ENCODE measurements around the gene PRSS12. TPM values are rescaled to one million over a fixed set of nuclear protein-coding genes. Genes with fewer than 3 reads are reported as not detected.
"Not testable (repeated sequence)": the region's sequence is repeated elsewhere in the genome, so short reads cannot be mapped to it uniquely, and the experiment has no call there.

PRSS12 gene
- total RNA-seq, 1 donor from 2014 or later = not detected

DNA sequence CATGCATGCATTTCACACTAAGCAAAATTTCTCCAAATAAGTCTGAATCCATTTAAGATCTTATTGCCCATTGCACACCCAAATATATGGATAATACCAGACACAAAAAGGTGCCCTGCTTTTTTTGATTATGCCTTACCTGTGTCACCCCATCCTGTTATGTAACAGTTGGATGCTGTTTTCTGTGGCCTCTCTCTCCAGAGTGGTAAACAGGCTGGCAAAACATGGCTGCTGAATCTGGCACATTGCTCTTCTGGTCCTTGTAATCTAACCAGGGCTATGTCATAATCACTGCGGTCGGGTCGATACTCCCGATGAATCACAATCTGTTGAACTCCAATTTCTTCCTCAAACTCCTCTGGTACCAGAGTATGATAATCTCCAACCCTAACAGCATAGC is 70.1 kb downstream of the PRSS12 start:
- intact Hi-C loops (cut with DNase I) = loop anchor here (10.0 kb wide), 1 partner anchor 402 kb away; the partner anchor contains the start of gene METTL14
- DNase-seq (ENCODE audit: missing footprints) = no peak
- no peak for ATAC-seq

GRCh38 chr4:118281611-118282442 is 71.0 kb downstream of the PRSS12 start:
- ATAC-seq (no peak), DNase-seq (ENCODE audit: missing footprints) (no peak)
- intact Hi-C loops (cut with DNase I) = loop anchor here (2.0 to 10.0 kb wide), 2 partner anchors 71 to 403 kb away; partner anchors contain the start of genes METTL14 and PRSS12

DNA sequence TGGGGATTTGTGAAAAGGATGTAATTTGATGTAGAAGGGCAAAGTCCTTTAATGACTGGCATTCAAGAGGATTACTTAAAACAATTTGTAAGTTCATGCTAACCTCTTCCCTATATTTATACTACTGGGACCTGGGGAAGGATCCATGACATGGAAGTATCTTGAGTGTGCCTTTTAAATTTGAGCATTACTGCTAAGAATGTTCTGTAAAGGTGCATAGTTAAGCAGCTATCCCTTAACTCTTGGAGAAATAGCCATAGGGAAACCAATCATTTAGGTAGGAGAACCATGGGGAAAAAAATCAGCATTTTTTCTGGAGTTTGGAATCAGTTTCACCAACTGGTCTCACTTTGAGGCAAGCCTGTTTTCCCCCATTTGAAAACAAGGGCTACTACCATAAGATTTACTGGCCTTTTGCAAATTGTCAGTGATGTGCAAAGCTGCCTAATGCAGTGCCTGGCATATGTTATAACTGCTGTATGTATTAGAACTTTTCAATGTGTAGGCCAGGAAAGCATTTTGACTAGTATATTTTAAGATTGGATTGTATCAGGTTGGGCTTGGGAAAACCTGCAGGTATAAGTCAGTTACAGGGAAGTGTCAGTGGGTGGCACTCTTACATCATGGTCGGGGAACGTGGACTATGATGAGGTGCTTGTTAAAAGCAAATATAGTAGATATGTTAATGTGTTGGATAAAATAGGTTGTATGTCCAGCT is 72.1 kb downstream of the PRSS12 start:
- ATAC-seq = peak; percentile 38
- intact Hi-C loops (cut with DNase I) = loop anchor here (2.0 to 10.0 kb wide), 2 partner anchors 72 to 404 kb away; partner anchors contain the start of genes METTL14 and PRSS12

GRCh38 chr4:118279920-118280432 is 72.8 kb downstream of the PRSS12 start:
- intact Hi-C loops (cut with DNase I) = loop anchor here (2.0 to 10.0 kb wide), 2 partner anchors 73 to 405 kb away; partner anchors contain the start of genes METTL14 and PRSS12
- DNase-seq (ENCODE audit: missing footprints) (no peak), ATAC-seq (no peak)

More for the DNA sequence above, 72.1 kb downstream of the PRSS12 start:
- no peak for DNase-seq (ENCODE audit: missing footprints)

DNA sequence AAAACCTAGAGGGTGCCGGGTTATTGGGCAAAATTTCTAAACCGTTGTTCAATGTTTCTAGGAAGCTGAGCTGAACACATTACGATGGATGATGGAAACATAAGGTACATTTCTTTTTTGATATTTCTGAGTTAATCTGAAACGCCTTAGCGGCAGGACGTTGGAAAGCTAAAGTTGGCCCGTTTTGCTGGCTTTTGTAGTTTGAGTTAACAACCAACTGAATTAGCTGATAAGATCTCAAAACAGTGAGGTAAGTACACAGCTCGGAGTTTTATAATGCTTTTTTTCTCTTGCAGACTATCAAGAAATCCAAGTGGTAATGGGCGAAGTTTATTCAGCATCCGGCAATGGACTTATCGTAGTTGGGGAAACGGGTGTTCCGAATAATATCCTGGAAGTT is 73.5 kb downstream of the PRSS12 start:
- intact Hi-C loops (cut with DNase I) = no loop called here
- ATAC-seq = no peak
- DNase-seq (ENCODE audit: missing footprints) = no peak

DNA sequence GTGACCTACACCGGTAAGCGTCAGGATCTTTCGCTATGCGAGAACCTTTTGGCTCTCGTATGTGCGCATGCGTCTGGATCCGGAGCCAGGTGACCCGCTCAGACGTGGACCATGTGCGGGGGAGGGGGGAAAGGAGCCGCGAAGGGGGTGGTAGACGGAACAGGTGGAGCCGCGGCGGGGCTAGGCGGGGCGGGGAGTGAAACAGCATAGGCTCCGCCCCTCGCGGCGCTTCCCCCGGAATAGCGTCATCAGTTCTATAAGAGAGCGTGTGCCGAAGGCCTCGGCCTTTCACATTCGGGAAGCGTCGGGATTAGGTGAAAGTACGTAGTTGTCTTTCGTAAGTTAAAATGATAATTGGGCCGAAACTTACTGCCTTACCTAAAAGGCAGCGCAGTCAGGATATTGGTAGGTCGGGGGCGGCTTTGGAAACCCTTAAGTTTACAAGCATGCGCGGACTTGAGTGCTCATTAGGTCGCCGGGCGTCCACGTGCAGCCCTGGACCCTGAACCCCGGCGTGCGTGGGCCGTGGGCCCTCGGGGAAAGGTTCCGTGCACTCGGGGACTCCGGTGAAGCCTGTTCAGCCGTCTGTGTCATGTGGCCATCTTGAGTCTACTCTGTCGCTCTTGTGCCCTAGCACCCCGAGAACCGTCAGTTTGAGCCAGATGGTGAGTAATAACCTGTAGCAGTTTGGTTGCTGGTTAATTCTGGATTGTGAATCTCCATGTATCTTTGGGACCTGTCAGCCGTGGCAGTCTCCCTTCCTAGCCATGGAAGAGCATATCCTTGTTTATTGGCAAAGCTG is 74.1 kb downstream of the PRSS12 start:
- ATAC-seq (peak; percentile 99), DNase-seq (ENCODE audit: missing footprints) (peak; percentile 97)
- intact Hi-C loops (cut with DNase I) = no loop called here

DNA sequence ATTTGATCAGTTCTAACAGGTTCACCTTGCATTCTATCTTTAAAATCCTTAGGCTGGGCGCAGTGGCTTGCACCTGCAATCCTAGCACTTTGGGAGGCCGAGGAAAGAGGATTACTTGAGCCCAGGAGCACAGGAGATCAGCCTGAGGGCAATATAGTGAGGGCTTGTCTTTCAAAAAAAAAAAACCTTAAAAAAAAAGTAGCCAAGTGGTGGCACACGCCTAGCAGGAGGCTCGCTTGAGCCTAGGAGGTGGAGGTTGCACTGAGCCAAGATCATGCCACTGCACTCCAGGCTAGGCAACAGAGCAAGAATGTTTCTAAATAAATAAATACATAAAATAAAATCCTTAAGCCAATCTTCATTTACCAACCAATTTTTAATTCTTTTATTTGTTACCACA is 75.6 kb downstream of the PRSS12 start:
- intact Hi-C loops (cut with DNase I) = no loop called here

GRCh38 chr4:118276580-118276979 is 76.2 kb downstream of the PRSS12 start:
- intact Hi-C loops (cut with DNase I) = no loop called here

More for the DNA sequence above, 75.6 kb downstream of the PRSS12 start:
- DNase-seq (ENCODE audit: missing footprints) (no peak), ATAC-seq (no peak)

GRCh38 chr4:118273642-118274041 is 79.2 kb downstream of the PRSS12 start:
- ATAC-seq = no peak
- no peak for DNase-seq (ENCODE audit: missing footprints)
- intact Hi-C loops (cut with DNase I) = no loop called here

More at GRCh38 chr4:118276580-118276979, 76.2 kb downstream of the PRSS12 start:
- DNase-seq (ENCODE audit: missing footprints) (no peak), ATAC-seq (no peak)

DNA sequence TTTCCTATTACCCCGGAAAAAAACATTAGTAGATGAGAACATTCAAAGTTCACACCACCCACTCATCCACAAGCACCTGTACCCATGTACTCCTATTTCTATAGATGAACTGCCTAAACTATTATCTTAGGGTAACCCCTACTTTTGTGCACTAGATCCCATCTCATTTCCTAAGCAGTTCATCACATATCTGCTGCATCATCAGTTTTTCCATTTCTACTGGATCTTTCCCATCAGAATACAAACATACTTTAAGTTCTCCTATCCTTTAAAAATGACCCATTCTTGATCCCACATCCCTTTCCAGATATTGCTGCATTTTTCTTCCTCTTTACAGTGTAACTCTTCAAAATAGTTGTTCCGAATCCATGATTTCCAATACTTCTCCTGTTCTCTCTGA is 81.0 kb downstream of the PRSS12 start:
- no peak for ATAC-seq

GRCh38 chr4:118270492-118270891 is 82.3 kb downstream of the PRSS12 start:
- ATAC-seq (no peak), DNase-seq (ENCODE audit: missing footprints) (no peak)
- intact Hi-C loops (cut with DNase I) = no loop called here

More for the DNA sequence above, 81.0 kb downstream of the PRSS12 start:
- no peak for DNase-seq (ENCODE audit: missing footprints)
- intact Hi-C loops (cut with DNase I) = no loop called here

- intact Hi-C loops (cut with DNase I) = no loop called here
- no peak for DNase-seq (ENCODE audit: missing footprints)
- no peak for ATAC-seq
These were observed 84.0 kb downstream of the PRSS12 start for GRCh38 chr4:118268780-118269179.

DNA sequence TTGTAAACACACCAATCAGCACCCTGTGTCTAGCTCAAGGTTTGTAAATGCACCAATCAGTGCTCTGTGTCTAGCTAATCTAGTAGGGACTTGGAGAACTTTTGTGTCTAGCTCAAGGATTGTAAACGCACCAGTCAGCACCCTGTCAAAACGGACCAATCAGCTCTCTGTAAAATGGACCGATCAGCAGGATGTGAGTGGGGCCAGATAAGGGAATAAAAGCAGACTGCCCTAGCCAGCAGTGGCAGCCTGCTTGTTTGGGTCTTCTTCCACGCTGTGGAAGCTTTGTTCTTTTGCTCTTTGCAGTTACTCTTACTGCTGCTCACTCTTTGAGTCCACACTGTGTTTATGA is 86.7 kb downstream of the PRSS12 start:
- ATAC-seq; intact Hi-C loops (cut with DNase I); DNase-seq (ENCODE audit: missing footprints): not testable (repeated sequence)

GRCh38 chr4:118265312-118266144 is 87.3 kb downstream of the PRSS12 start:
- ATAC-seq (no peak), DNase-seq (ENCODE audit: missing footprints) (peak; percentile 72)
- intact Hi-C loops (cut with DNase I) = no loop called here

DNA sequence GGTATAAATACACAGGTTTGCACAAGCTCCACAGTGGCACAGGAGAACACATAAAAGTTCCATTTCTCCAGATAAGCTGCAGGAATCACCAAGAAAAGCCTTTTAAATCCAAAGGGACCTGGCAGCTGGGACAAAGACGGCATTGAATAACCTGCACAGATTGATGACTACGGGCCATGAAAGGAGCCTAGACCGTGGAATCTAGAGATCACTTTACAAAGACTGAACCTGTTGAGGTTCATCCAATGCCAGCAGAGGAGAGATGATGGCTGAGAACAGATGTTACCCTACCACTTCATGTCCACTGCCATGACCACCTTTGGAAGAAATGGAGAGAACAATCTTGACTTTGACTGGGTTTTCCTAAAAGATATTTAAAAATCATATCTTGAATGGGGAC is 88.7 kb downstream of the PRSS12 start:
- intact Hi-C loops (cut with DNase I) = no loop called here
- ATAC-seq = no peak
- DNase-seq (ENCODE audit: missing footprints) = no peak

GRCh38 chr4:118260309-118260708 is 92.5 kb downstream of the PRSS12 start:
- ATAC-seq (no peak), DNase-seq (ENCODE audit: missing footprints) (no peak)
- intact Hi-C loops (cut with DNase I) = no loop called here

DNA sequence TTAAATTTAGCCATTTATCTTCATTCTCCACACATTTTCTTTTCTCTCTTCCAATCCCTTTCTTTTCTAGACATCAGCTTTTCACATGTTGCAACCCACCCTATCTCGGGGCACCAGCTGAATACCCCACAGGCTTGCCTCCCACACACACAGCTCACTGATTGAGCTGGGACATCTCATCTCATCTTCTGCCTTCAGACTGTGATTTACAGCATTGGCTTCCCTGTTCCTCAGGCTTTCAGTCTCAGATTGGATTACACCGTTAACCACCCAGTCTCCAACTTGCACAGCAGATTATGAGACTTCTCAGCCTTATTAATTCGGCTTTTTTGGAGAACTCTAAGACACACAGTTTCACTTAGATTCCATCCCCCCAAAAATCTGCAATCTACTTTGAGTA is 93.7 kb downstream of the PRSS12 start:
- intact Hi-C loops (cut with DNase I) = no loop called here
- ATAC-seq (no peak), DNase-seq (ENCODE audit: missing footprints) (no peak)

- DNase-seq (ENCODE audit: missing footprints) (no peak), ATAC-seq (no peak)
- intact Hi-C loops (cut with DNase I) = no loop called here
These were observed 98.4 kb downstream of the PRSS12 start for GRCh38 chr4:118254368-118254767.

Data from Right ventricle myocardium inferior (tissue), 1 donor.